ENCODE data around the gene NLGN1. TPM values are rescaled to one million over a fixed set of nuclear protein-coding genes. Genes with fewer than 3 reads are reported as not detected.

Gene NLGN1
- total and polyA plus RNA-seq, 2 of the 8 experiments (the other 6 are each of a cell fraction or from before 2014, with no cell fraction given): 7.8 to 14.8 TPM

- TF ChIP-seq GTF2F1 (IDR thresholded peaks at IDR 0.05; ENCODE audit: borderline replicate concordance, low read depth, low read length): no peak
Observed at GRCh38 chr3:174202561-174202960, 805.0 kb downstream of the NLGN1 start (continued).
